Pancreas (tissue), 10 donors: ENCODE results near the gene RALA. TPM values are rescaled to one million over a fixed set of nuclear protein-coding genes. Genes with fewer than 3 reads are reported as not detected.
"Not testable (repeated sequence)": the region's sequence is repeated elsewhere in the genome, so short reads cannot be mapped to it uniquely, and the experiment has no call there.

Source experiments
- ATAC-seq, 4 donors: fragments of 200-7000 bp; cut with Tn5 transposase; one replicate each; pipeline versions ENCODE4 v1.8.0 to v1.9.1; 2020; ENCODE audit warnings: mild to moderate bottlenecking in 4 of 4, moderate library complexity in 4 of 4
- DNase-seq, 6 donors: peaks; one replicate each; pipeline ENCODE4 v3.0.0-alpha.2; 2020
- FAIRE-seq: peaks from 2 replicates; lab custom pipeline; 2012; peaks lifted over from hg19 to GRCh38; lab: Jason Lieb, UNC
- H3K27ac ChIP-seq, 4 donors: fragments of 200-600 bp; sonication (generic); 1 replicate in 3 of 4; 2 replicates in 1 of 4; pipeline versions ENCODE4 v1.5.0 to v1.8.0; 2020
- H3K27me3 ChIP-seq, 4 donors: fragments of 200-600 bp; one replicate each; pipeline ENCODE4 v1.8.0; 2021
- H3K36me3 ChIP-seq, 3 donors: fragments of 200-600 bp; sonication (generic) in 1 of 3; one replicate each; pipeline versions ENCODE4 v1.5.0 to v1.8.0; 2020 to 2021
- H3K4me1 ChIP-seq, 3 donors: fragments of 200-600 bp; one replicate each; pipeline ENCODE4 v1.8.0; 2021
- H3K4me3 ChIP-seq, 4 donors: fragments of 200-600 bp; sonication (generic) in 2 of 4; one replicate each; pipeline versions ENCODE4 v1.5.0 to v1.8.0; 2020 to 2021
- H3K9me3 ChIP-seq, 4 donors: fragments of 200-600 bp; one replicate each; pipeline ENCODE4 v1.8.0; 2021
- WGBS, 2 donors: extraction: QIAGEN DNeasy Blood & Tissue Kit; methylation state at CpG; one replicate each; pipeline ENCODE4 v1.1.7; 2013; 5-methylcytosine and 5-hydroxymethylcytosine counted together
- intact Hi-C, 3 donors: fragments of 100-400 bp; cut with DNase I; formaldehyde crosslinking; loops; one replicate each; pipeline versions ENCODE4 v1.11.1 to v1.14.2; 2022
- polyA plus RNA-seq, 2 donors: library from polyadenylated mRNA; stranded (reverse); fragments of 200-250 nt; gene quantifications; one replicate each; pipeline ENCODE4 v1.2.3, GENCODE V29; 2013
- total RNA-seq, 6 donors: library from RNA; stranded (reverse); fragmentation: NEBNext Ultra II Directional in 4 of 6; extraction: Animal tissue kit (Norgen Biotek cat#: 25700) in 4 of 6; gene quantifications; one replicate each; pipeline versions ENCODE4 v1.2.1 to v1.2.4, GENCODE V29; 2021 to 2023
- TF ChIP-seq, protein P1 (sequence below), 4 donors: fragments of 200-600 bp; sonication (generic) in 3 of 4; IDR thresholded peaks; one replicate each; pipeline versions ENCODE4 v1.5.0 to v1.8.0; 2021; ENCODE audit warnings: antibody characterized with exemption in 4 of 4
- donor health status: healthy with polysubstance abuse.
- donor health status: DM: no; HTN: no; CAD: no; lungs with moderate emphysema.
- donor health status: DM: no; HTN: no; CAD: no.
- donor health status: control.
- donor health status: control.
- donor health status: Bipolar disorder and iron deficiency.
- donor health status: DM: yes; HTN: yes; CAD: no.
- donor health status: DM: no; HTN: no; CAD: no.
- donor health status: DM: no; HTN: no; CAD: no.
- donor health status: DM: yes; HTN: yes; CAD: no.

Gene RALA
- total and polyA plus RNA-seq, 8 donors: 7.0 to 19.1 (median 8.8) TPM

DNA sequence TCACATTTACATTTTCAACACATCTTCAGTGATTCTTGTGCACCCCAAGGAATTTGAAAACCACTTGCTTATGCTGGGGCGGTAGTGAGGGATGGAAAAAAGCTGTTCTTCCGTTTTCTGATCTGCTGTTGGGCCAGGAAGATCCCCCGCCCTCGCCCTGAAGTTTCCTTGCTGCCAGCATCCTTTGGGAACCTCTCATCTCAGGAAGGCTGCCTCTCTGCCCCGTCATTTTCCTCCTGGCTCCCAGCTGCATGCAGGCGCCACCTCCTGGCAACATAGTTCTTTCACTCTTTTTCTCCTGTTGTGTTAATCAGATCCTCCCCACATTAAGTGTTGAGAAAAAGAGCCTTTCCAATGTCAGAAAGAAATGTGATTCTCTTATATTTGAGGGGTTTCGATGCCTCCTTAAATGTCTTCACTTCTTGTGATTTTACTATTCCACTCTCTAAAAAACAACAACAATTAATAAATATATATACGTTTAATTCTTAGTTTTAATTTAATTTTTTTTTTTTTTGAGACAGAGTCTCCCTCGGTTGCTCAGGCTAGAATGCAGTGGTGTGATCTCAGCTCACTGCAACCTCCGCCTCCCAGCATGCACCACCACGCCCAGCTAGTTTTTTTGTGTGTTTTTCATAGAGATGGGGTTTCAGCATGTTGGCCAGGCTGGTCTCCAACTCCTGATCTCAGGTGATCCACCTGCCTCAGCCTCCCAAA lies 122.9 kb downstream of the RALA start:
- no peaks in the 10 kb centered on the region for H3K9me3 ChIP-seq
- no peak overlapping the region for H3K4me3 ChIP-seq
- H3K27me3 ChIP-seq: no peaks in the 10 kb centered on the region
- H3K36me3 ChIP-seq: no peaks in the 10 kb centered on the region
- no peaks in the 10 kb centered on the region for H3K4me1 ChIP-seq
- intact Hi-C loops: loop anchor here (5.0 to 10.0 kb wide), 3 partner anchors 151 to 169 kb away; no protein-coding TSS in a partner anchor
- ATAC-seq: peak; percentile 61 to 95 (median 92)
- FAIRE-seq: no peak
- H3K27ac ChIP-seq: no peak overlapping the region
- TF ChIP-seq, protein P1, sequence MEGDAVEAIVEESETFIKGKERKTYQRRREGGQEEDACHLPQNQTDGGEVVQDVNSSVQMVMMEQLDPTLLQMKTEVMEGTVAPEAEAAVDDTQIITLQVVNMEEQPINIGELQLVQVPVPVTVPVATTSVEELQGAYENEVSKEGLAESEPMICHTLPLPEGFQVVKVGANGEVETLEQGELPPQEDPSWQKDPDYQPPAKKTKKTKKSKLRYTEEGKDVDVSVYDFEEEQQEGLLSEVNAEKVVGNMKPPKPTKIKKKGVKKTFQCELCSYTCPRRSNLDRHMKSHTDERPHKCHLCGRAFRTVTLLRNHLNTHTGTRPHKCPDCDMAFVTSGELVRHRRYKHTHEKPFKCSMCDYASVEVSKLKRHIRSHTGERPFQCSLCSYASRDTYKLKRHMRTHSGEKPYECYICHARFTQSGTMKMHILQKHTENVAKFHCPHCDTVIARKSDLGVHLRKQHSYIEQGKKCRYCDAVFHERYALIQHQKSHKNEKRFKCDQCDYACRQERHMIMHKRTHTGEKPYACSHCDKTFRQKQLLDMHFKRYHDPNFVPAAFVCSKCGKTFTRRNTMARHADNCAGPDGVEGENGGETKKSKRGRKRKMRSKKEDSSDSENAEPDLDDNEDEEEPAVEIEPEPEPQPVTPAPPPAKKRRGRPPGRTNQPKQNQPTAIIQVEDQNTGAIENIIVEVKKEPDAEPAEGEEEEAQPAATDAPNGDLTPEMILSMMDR (IDR thresholded peaks at IDR 0.05): peak; percentile 24 to 54 (median 43)
- peak; percentile 45 to 75 (median 68) for DNase-seq
- WGBS, 2 donors: 23 to 25% methylated on average over 11 of the region's 11 CpGs

DNA sequence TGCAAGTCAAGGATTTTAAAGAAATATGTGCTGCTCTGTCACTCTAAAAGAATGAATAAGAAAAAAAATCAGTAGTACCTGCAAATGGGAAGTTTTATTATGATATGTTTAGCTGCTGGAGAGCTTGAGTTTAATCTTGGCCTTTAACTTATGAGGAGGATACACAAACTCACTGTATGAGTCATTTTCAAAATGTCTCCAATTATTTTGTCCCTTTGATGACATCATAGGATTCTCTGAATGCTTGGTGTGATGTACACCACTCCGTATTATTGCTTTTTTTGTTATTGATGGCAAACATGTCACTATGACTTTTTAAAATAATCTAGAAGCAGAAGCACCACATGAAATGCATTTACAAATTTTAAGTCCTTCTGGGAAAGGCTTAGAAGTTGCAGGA lies 125.8 kb downstream of the RALA start:
- H3K27ac ChIP-seq: no peak overlapping the region
- no peak overlapping the region for H3K4me3 ChIP-seq
- 73 to 92% methylated on average over 1 of the region's 1 CpG for WGBS, 2 donors
- intact Hi-C loops: loop anchor here (5.0 to 10.0 kb wide), 3 partner anchors 154 to 172 kb away; no protein-coding TSS in a partner anchor
- no peaks in the 10 kb centered on the region for H3K36me3 ChIP-seq
- no peak for FAIRE-seq
- no peak for ATAC-seq
- no peak for DNase-seq
- TF ChIP-seq, protein P1 (IDR thresholded peaks at IDR 0.05): no peak
- no peaks in the 10 kb centered on the region for H3K4me1 ChIP-seq
- H3K9me3 ChIP-seq: no peaks in the 10 kb centered on the region
- no peaks in the 10 kb centered on the region for H3K27me3 ChIP-seq

DNA sequence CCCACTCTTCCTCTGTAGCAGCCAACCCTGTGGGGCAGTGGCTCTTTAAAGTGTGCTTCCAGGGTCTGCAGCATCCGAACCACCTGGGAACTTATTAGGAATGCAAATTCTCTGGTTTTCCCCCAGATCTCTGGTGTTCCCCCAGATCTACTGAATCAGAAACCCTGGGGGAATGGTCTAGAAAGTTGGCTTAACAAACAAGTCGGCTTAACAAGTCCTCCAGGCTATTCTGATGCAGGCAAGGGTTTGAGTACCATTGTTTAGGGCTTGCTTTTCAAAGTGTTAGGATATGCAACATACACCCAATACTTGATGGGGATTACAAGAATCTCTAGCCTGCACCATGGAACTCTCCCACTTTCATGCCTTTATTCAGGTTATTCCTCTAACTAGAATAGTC lies 126.3 kb downstream of the RALA start:
- Histone ChIP-seq H3K4me1 (no peaks in the 10 kb centered on the region), H3K4me3 (no peak overlapping the region), H3K9me3 (no peaks in the 10 kb centered on the region), H3K27me3 (no peaks in the 10 kb centered on the region), H3K36me3 (no peaks in the 10 kb centered on the region), H3K27ac (no peak overlapping the region)
- ATAC-seq (no peak), DNase-seq (no peak), FAIRE-seq (no peak)
- intact Hi-C loops: loop anchor here (5.0 to 10.0 kb wide), 3 partner anchors 155 to 172 kb away; no protein-coding TSS in a partner anchor
- 74 to 90% methylated on average over 2 of the region's 2 CpGs for WGBS, 2 donors
- TF ChIP-seq, protein P1 (IDR thresholded peaks at IDR 0.05): no peak

DNA sequence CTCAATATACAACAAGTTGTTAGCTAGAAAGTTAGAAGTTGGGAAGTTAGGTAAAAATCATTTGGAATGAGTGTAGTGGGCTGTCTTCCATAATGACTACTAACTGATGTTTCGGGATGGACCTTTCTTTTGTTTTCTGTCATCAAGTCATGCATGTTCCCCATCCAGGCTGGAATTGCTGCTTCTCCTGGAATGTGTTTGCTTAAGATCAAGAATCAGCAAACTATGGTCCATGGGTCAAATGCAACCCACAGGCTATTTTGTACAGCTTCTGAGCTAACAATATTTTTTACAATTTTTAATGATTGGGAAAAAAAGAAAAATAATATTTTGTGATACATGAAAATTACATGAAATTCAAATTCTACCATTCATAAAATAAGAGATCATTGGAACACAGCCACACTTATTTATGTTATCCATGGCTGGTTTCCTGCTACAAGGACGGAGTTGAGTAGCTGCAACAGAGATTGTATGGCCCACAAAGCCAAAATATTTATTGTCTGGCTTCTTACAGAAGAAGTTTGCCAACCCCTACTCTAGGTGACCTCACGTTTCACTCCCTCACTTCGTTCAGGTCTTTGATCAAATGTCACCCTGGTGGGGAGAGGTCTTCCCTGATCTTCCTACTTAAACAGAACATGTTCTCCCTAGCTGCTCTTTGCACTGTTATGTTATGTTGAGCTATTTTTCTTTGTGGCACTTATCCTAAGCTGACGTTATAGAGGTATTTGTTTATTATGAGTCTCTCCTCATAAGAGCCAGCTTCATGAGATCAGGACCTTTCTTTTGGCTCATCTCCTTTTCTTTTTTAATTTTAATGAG lies 127.1 kb downstream of the RALA start:
- WGBS, 2 donors: 76 to 92% methylated on average over 5 of the region's 5 CpGs
- H3K27me3 ChIP-seq: no peaks in the 10 kb centered on the region
- TF ChIP-seq, protein P1 (IDR thresholded peaks at IDR 0.05): no peak
- no peak overlapping the region for H3K27ac ChIP-seq
- H3K36me3 ChIP-seq: no peaks in the 10 kb centered on the region
- intact Hi-C loops: no loop called here
- FAIRE-seq (no peak), DNase-seq (no peak), ATAC-seq (no peak)
- H3K4me1 ChIP-seq: no peaks in the 10 kb centered on the region
- no peaks in the 10 kb centered on the region for H3K9me3 ChIP-seq
- no peak overlapping the region for H3K4me3 ChIP-seq

DNA sequence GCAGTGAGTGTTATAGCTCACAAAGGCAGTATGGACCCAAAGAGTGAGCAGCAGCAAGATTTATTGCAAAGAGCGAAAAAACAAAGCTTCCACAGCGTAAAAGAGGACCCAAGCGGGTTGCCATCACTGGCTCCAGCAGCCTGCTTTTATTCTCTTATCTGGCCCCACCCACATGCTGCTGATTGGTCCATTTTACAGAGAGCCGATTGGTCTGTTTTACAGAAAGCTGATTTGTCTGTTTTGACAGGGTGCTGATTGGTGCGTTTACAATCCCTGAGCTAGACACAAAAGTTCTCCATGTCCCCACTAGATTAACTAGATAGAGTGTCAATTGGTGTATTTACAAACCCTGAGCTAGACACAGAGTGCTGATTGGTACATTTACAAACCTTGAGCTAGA lies 129.9 kb downstream of the RALA start:
- H3K27ac ChIP-seq, H3K36me3 ChIP-seq, DNase-seq, H3K9me3 ChIP-seq, H3K27me3 ChIP-seq, intact Hi-C loops, FAIRE-seq, ATAC-seq, H3K4me1 ChIP-seq, H3K4me3 ChIP-seq: not testable (repeated sequence)
- 95 to 98% methylated on average over 5 of the region's 5 CpGs for WGBS, 2 donors
